ENCODE data around the gene FAM124B.

Gene FAM124B, protein sequence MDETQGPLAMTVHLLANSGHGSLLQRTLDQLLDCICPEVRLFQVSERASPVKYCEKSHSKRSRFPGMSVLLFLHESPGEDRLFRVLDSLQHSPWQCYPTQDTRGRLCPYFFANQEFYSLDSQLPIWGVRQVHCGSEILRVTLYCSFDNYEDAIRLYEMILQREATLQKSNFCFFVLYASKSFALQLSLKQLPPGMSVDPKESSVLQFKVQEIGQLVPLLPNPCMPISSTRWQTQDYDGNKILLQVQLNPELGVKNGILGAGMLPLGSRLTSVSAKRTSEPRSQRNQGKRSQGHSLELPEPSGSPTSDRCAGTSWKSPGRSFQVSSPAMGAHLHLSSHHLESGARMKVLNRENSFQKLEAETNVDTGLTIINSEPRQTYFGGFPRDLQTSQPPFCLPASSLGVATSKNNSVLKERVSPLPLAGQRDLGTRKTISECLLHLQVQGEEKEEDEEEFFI

DNA sequence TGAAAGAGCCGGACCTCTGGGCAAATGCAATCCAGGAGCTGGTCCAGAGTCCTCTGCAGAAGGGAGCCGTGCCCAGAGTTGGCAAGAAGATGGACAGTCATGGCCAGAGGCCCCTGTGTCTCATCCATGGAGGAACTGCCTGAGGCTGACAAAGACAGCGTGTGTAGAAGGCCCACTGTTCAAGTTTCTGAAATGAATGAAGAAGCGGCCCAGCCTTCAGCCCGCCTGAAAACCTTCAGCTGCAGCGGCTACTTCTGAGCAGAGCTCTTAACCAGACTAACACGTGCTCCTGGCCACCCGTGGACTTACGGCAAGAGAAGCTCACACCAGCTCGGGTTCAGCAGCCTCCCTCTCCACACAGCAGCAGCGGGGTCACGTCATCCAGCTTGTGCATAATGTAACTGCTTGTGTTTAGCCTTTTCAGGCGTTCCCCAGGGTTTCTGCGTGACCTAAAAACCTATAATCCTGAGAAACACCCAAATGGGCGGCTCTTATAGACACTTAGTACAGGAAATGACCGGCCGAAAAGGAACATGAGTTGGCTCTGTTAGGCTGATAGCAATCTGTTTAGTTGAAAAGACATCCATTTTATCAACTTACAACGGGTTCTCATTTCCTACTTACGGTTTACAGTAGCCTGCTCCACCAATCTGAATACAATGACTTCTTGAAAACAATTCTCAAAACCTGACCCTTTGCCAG lies at the start of gene FAM124B:
Gene FAM124B, minus strand, starts transcription at position 467 of the 702 bp plus-strand sequence. Its CDS starts 339 bp downstream, at position 128.
- peak; percentile 39 for DNase-seq

DNA sequence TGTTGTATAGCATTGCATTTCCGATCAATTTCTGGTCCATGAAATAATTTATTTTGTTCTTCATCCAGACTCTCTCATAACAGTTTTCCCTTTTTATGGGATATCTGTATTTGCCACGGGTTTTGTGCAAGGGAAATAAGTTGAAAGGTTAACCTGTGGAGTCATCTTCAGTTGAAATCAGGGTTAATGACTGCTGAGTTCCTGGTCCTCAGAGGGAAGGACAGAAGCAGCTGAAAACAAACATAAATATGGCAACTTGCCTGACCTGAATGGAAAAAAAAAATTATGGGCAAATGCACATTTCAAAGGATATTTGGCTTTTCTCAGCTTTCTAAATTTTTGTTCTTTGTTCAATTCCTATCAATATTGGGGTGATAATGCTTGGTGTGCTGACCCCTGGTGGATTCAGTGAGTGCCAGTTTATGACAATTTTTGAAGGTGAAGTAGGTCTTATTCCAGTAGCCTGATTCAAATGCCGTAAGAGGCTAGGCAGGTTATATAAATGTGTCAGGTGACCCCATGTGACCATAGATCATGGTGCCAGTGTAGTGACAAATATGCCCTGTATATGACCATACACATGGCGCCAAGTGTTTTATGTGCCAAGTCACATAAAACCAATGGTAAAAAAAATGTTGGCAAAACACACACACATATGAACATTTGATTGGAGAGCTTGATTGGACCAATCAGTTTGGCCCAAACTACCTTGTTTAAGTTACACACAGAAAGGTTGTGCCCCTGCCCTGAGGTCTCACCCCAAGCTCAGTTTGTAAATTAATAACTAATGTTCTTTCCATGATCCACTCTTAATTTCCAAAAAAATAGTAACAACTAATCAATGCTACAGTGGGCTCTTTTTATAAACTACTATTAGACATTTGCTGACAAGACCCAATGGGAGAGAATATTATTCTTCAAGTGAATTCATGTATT lies 47.6 kb upstream of the FAM124B start:
- DNase-seq = no peak

DNA sequence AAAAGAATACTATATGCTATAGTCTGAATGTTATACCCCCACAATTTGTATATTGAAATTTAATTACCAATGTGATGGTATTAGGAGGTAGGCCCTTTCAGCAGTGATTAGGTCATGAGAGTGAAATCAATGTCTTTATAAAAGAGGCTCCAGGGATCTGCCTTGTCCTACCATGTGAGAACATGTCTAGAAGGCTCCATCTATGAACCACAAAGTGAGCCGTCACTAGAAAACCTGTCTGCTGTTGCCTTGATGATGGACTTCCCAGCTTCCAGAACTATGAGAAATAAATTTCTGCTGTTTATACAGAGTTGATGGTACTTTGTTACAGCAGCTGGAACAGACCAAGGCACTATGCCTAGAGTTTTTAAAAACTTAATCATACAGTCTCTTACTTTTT lies 46.3 kb upstream of the FAM124B start:
- no peak for DNase-seq

DNA sequence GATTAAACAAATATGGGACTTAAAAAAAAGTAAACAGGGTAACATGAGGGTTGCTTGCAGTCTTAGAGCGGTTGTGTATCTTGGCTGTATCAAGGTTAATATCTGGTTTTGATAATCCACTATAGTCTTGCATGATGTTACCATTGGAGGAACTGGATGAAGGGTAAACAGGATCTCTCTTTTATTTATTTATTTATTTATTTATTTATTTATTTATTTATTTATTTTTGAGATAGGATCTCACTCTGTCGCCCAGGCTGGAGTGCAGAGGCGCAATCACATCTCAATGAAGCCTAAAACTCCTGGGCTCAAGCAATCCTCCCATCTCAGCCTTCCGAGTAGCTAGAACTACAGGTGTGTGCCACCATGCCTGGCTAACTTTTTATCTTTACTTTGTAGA lies 42.9 kb upstream of the FAM124B start:
- no peak for DNase-seq

DNA sequence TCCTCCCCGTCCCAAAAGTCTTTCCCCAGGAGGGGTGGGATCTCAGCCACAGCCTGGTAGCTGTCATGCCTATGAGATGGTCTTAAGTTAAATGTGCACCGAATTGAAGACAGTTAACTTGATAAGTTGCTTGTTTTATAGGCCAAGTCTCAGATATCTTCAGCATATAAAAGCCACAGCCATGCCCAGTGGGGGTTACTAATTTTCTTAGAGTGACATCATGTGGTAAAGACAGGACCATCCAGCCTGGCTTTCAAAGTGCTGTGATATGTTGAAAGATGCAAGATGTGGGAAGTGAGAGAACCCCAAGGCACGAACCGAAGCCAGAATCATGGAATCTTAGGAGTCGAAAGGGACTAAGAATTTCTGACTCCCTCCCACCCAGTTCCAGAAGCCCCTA lies 42.1 kb upstream of the FAM124B start:
- no peak for DNase-seq

DNA sequence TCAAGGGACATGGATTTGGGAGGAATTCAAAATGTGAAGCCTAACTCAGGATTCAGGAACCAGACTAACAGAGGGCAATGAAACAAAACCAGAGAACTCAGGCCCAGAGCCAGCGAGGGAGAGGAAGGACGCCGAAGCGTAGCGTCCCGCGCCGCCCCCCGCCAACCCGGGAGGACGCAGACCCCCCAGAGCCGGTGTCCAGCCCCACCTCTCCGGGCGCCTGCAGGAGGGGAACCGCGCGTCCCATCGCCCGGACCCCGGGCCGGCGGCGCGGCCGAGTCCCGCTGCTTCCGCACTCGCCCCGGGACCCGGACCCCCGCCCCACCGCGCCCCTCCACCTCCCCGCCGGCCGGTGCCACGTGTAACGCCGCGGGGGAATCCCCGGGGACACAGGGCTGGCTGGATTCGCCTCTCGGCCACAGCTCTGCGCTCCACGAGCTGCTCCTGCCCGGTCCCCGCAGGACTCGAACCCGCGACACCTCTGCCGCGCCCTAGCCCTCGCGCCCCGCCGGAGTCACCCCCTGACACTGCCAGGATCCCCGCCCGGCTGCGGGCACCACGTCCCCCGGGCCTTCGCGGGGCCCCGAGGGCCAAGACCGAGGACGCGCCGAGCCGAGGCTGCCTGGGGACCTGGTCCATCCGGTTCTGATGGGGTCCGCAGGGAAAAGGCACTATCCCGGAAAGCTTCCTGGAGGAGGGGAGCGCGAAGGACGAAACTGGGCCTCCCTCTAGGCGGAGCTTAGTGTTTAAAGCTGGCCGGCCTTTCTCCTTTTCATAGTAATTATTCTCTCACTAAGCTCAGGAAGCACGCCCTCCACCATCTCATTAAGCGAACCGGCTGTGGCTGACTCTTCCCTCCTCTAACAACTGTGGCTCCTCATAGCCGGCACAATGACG lies 40.4 kb upstream of the FAM124B start:
- peak in 1 of 2 experiments; percentile 34 for DNase-seq

DNA sequence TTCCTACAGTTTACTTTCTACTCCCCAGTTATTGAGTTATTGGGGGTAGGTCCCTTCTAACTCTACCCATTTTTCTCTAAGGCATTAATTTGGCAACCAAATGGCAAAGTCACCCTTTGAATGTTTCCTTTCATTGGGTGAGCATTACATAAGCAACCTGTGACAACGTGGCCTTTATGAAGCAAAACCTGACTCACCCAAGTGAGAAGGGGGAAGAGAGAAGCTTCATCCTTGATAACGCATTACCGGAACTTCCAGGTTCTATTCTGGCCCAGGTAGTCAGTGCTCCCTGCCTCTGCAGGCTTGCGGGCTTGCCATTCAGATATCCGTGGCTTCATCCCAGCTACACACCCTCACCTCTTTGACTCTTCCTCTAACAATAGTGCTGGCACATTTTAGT lies 39.1 kb upstream of the FAM124B start:
- DNase-seq = no peak

DNA sequence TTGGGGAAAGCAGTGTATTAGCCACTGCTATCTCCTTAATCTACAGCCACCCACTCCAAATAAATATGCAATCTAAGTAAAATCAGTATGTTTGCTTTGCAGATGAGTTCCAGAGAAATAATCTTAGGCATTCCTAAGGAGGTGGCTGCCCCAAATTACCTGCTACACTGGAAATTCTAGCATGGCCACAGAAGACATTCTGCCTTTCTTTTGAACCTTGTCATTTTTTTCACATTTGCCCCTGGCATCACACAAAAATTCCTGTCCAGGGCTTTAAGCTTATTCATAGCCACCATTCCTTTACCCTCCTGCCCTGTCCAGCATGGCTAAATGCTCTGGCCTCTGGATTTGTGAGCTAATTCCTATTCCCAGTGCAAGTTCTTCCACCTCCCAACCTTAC lies 36.8 kb upstream of the FAM124B start:
- DNase-seq = no peak

DNA sequence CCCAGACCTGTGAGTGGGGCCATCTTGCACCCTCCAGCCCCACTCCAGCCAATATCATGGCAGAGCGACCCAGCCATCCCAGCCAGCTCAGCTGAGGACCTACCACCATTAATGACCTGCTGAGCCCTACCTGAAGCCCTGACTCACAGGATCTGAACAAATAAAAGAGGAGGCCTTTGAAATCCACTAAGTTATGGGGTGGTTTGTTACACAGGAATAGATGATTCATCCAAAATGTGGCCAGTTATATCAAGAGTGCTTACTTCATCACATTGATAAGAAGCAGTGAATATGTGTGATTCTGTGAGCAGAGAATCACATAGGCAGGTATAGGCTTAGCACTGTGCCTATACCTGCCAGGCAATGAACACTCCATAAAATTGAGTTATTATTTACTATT lies 34.7 kb upstream of the FAM124B start:
- DNase-seq = no peak

DNA sequence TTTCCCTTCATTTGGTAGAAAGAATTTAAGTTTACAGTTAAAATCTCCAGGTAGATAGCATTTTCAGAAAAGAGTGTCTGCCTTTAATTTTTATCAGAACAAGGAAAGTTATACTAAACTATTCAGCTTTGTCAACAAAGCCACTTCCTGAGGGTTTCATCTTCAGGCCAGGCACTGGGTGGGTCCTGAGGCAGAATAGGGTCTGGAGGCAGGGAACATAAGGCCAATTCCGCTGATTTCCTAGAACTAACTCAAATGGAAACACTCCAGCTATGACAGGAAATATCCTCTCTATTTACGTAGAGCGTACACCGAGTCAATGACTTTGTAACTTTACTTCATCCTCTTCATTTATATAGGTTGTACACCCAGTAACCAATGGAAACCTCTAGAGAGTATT lies 32.7 kb upstream of the FAM124B start:
- DNase-seq = no peak

DNA sequence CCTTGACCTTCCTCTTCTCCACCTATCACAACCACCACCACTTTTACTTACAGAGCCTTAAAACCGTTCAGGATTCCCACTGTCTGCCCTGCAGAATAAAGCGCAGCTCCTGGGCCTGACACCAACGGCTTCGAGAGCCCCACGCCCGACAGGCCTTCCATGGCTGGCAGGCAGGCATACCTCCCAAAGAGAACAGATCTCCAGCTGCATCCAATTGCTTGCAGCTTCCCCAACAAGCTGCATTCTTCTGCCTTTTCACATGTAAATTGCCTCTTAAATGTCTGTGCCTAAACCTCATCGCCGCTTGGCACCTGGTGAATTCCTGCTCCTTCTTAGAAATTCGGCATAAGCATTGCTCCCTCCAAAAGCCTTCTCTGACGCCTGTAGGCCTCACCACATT lies 31.5 kb upstream of the FAM124B start:
- no peak for DNase-seq

DNA sequence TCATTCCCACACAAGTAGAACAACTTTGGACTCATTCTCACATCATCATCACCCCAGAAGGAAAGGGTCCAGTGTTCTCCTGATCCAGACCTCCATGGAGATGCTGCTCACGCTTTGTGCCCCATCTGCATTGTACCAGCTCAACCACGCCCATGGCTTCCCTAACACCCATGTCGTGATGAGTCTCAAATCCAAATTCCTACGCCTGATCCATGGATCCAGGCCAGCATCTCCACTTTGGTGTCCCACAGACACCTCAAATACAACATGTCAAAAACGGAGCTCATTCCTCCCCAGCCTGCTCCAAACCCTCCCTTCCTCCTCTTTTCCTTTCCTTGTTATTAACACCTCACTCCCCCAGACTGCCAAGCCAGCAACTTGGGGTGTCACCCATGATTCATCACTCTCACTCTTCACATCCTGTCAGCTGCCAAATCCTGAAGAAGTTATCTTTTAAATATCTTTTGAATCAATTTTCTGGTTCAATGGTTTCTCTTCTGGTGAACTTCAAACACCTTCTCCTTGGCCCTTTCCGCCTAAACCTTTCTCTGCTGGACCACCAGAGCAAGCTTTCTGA lies 30.2 kb upstream of the FAM124B start:
- DNase-seq = no peak

DNA sequence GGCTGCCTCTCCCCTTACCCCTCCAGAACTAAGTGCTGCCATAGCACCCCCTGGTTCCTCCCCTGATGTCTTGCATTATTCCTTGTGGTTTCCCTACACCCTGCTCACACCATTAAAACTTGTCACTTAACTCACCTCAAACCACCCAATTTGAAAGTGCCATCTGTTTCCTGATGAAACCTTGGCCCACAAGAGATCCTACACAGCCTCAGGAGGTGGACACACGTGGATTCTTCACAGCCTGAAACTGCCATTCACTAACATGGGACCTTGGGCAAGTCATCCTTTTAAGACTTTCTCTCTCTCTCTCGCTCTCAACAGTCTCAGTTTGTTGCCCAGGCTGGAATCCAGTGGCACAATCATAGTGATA lies 27.5 kb upstream of the FAM124B start:
- DNase-seq = no peak

DNA sequence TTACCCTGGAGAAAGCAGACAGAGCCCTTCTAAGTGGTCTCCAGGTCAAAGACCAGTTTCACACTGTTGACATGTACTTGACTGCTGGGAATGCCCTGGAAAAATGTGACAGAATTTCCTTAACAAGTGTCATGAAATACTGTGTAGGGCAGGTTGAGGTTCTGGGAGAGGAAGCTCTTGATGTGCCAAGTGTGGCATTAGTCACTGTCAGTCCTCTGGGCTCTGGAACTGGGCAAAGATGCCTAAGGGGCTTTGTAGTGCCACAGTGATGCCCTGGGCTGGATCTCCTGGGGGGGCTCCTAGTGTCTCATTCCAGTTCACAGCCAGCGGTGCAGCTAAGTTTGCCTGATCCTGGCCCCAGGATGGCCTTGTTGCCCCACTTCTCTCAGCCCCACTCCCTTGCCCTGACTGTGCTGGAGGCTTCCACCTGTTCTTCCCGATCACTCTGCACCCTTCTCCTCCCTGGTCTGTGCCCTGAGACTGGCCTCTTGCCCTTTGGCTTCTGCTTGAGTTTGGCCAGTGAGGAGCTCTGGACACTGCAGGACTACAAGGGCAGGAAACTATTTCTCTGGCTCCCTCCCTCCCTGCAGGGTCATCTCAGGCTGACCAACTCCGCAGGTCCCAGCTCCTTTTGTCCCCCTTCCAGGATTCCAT lies 27.0 kb upstream of the FAM124B start:
- no peak for DNase-seq

DNA sequence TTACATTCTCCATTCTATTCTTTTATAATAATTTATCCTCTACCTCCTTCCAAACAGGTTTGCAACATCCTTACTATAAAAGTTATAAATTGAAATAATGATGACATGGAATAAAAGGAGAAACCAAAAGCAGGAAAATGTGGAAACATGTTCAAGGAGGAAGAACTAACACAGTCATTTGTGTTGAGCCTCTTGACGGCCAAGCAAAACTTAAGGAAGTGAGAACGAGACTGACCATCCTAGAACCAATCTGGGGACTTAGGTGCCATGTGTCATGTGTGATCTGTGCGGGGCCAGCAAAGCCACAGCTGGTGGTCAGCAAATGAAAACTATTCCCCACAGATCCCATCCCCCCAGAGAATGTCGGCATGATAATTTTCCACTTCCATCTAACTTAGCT lies 25.6 kb upstream of the FAM124B start:
- DNase-seq = no peak

DNA sequence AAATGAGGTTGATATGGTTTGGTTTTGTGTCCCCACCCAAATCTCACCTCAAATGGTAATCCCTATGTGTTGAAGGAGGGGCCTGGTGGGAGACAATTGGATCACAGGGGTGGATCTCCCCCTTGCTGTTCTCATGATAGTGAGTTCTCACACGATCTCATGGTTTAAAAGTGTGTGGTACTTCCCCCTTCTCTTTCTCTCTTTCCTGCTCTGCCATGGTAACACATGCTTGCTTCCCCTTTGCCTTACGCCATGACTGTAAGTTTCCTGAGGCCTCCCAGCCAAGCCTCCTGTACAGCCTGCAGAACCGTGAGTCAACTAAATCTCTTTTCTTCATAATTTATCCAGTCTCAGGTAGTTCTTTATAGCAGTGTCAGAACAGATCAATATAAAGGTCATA lies 24.7 kb upstream of the FAM124B start:
- DNase-seq = no peak

DNA sequence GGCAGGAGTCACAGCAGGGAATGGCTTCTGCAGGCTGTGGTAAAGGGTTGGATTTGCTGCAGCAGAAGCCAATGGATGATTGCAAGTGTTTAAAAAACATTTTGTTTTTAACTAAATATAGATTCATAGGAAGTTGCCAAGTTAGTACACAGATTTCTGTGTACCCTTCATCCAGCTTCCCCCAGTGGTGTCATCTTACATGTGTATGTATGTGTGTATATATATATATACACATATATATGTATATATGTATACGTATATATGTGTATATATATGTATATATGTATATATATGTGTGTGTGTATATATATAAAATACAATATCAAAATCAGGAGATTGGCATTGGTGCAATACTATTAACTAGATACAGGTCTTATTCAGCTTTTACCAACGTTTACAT lies 19.2 kb upstream of the FAM124B start:
- DNase-seq = no peak

DNA sequence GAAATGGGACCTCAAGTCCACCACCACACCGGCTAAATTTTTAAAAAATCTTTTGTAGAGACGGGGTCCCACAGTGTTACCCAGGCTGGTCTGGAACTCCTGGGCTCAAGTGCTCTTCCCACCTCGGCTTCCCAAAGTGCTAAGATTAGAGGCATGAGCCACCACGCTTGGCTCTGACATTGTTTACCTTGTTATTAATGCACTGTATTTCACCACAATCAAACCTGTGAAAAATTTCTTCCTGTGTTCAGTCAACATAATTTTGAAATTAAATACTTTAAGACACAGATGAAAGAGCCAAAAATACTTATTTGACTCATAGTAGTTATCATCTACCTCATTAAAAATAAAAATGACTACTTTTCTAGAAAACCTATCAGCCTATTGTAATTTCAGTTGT lies 16.0 kb upstream of the FAM124B start:
- DNase-seq = no peak

DNA sequence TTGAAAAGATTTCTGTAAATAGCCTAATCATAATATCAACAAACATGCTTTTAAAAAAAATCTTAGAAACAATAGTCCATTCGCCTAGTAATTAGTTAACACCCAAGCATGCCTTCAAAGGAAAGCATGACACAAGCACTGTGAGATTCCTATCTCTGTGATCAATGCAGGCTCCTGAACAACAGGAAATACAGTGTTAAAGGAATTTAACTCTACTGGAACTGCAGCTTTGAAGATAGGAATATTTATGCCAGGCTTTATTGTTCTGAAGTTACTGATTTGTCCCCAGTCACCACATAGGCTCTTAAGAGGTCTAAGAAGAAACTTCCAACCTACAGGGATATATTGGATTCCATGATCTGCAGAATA lies 15.4 kb upstream of the FAM124B start:
- DNase-seq = no peak

DNA sequence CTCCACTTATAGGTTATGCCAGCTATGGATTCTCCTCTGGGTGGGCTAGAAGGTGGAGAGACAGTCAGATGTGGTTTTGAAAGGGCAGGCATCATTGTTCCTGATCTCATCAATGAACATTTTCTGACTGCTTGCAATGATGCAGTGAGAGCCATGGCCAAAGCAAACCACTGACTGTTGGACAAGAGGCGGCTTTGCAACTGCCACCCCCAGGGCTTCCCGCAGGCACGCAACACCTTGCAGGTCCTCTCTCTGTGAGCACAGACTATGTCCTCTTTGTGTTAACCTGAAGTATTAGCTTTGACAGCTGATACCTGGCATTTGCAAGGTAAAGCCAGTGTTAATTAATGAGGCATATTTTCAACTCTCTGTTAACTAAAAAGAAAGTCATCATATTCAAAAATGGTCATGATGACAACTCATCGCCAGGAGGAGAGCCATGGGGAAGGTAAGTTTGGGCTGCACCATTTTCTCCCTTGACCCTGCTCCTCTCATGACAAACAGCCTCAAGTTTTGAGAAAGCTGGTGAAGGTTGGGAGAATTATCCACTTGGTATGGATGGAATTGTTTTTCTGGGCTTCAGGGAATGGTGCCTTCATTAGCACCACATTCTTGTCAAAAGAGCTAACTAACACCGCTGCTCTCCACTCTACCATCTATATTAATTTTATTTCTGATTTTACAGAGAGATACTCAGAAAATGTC lies 14.9 kb upstream of the FAM124B start:
- no peak for DNase-seq

DNA sequence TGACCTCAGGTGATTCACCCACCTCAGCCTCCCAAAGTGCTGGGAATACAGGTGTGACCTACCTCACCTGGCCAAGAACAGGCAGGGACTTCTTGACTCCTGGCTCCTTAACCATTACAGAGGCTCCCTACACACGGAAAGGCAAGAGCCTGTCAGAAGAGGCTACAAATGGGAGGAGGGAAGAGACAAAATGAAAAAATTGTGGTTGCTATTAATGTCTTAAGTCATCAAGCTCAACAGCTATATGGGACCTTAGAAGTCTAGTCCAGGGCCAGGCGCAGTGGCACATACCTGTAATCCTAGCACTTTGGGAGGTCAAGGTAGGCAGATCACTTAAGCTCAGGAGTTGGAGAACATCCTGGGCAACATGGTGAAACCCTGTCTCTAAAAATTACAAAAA lies 11.5 kb upstream of the FAM124B start:
- no peak for DNase-seq

All from activated T-cell treated with anti-CD3 and anti-CD28 coated beads, Interleukin-2, amount 50 U/mL, for 48 hours (primary cell).